SK-N-SH treated with all-trans-retinoic acid at 6 μM for 48 hours (cell line): ENCODE data around the gene RAB21.
"Not testable (repeated sequence)": the region's sequence is repeated elsewhere in the genome, so short reads cannot be mapped to it uniquely, and the experiment has no call there.

ENCODE experiments used
- ATAC-seq: fragments of 200-7000 bp; cut with Tn5 transposase; 3 replicates; pipeline ENCODE4 v1.9.1; 2020; ENCODE audit warnings: mild to moderate bottlenecking, moderate library complexity
- ARNTL ChIP-seq: fragments of 450-650 bp; formaldehyde crosslinking; IDR thresholded peaks from 2 replicates; pipeline ENCODE4 v1.5.0; 2020; ENCODE audit warnings: low read depth, mild to moderate bottlenecking, moderate library complexity, borderline replicate concordance
- CREB5 ChIP-seq: fragments of 250-450 bp; sonication (Bioruptor Pico); IDR thresholded peaks from 2 replicates; pipeline ENCODE4 v1.5.1; 2020; ENCODE audit warnings: low read depth, mild to moderate bottlenecking, moderate library complexity
- CSDC2 ChIP-seq: fragments of 250-450 bp; sonication (Bioruptor Pico); IDR thresholded peaks from 2 replicates; pipeline ENCODE4 v1.5.0; 2020; ENCODE audit warnings: mild to moderate bottlenecking, moderate library complexity
- CSRNP3 ChIP-seq: fragments of 250-450 bp; sonication (Bioruptor Pico); IDR thresholded peaks from 2 replicates; pipeline ENCODE4 v1.5.1; 2021; ENCODE audit warnings: mild to moderate bottlenecking, moderate library complexity
- ESRRG ChIP-seq: fragments of 250-450 bp; sonication (Bioruptor Pico); IDR thresholded peaks from 2 replicates; pipeline ENCODE4 v1.6.1; 2021; ENCODE audit warnings: mild to moderate bottlenecking
- GLIS3 ChIP-seq: fragments of 250-450 bp; sonication (Bioruptor Pico); IDR thresholded peaks from 2 replicates; pipeline ENCODE4 v1.5.0; 2020; ENCODE audit warnings: mild to moderate bottlenecking, moderate library complexity
- OSR1 ChIP-seq: fragments of 250-450 bp; sonication (Bioruptor Pico); IDR thresholded peaks from 2 replicates; pipeline ENCODE4 v1.8.0; 2022; ENCODE audit warnings: moderate library complexity, mild to moderate bottlenecking, inconsistent platforms
- PATZ1 ChIP-seq: fragments of 250-450 bp; sonication (Bioruptor Pico); IDR thresholded peaks from 2 replicates; pipeline ENCODE4 v1.8.0; 2020; ENCODE audit warnings: mild to moderate bottlenecking, moderate library complexity, borderline replicate concordance
- POU6F1 ChIP-seq: fragments of 250-450 bp; sonication (Bioruptor Pico); IDR thresholded peaks from 2 replicates; pipeline ENCODE4 v1.8.0; 2021; ENCODE audit warnings: low read depth, mild to moderate bottlenecking, moderate library complexity, borderline replicate concordance
- RARB ChIP-seq: fragments of 250-450 bp; sonication (Bioruptor Pico); IDR thresholded peaks from 2 replicates; pipeline ENCODE4 v1.8.0; 2021; ENCODE audit warnings: mild to moderate bottlenecking, moderate library complexity
- SNAI2 ChIP-seq: fragments of 250-450 bp; sonication (Bioruptor Pico); IDR thresholded peaks from 2 replicates; pipeline ENCODE4 v1.5.0; 2020; ENCODE audit warnings: mild to moderate bottlenecking, moderate library complexity
- TCF4 ChIP-seq: fragments of 250-450 bp; sonication (Bioruptor Pico); IDR thresholded peaks from 2 replicates; pipeline ENCODE4 v1.8.0; 2021; ENCODE audit warnings: mild to moderate bottlenecking, moderate library complexity, borderline replicate concordance
- TOX ChIP-seq: fragments of 250-450 bp; sonication (Bioruptor Pico); IDR thresholded peaks from 2 replicates; pipeline ENCODE4 v1.8.0; 2021; ENCODE audit warnings: mild to moderate bottlenecking, moderate library complexity, borderline replicate concordance
- TSHZ2 ChIP-seq: fragments of 250-450 bp; sonication (Bioruptor Pico); IDR thresholded peaks from 2 replicates; pipeline ENCODE4 v1.5.0; 2020; ENCODE audit warnings: mild to moderate bottlenecking, moderate library complexity
- ZC3H10 ChIP-seq: fragments of 250-450 bp; sonication (Bioruptor Pico); IDR thresholded peaks from 2 replicates; pipeline ENCODE4 v1.5.1; 2021; ENCODE audit warnings: mild to moderate bottlenecking, moderate library complexity
- ZFP3 ChIP-seq: fragments of 250-450 bp; sonication (Bioruptor Pico); IDR thresholded peaks from 2 replicates; pipeline ENCODE4 v1.5.0; 2020; ENCODE audit warnings: mild to moderate bottlenecking, moderate library complexity
- ZNF565 ChIP-seq: fragments of 450-650 bp; formaldehyde crosslinking; conservative IDR thresholded peaks from 2 replicates; pipeline ENCODE4 v1.5.0; 2020; ENCODE audit warnings: low read depth, mild to moderate bottlenecking, moderate library complexity
- ZNF70 ChIP-seq: fragments of 450-650 bp; formaldehyde crosslinking; IDR thresholded peaks from 2 replicates; pipeline ENCODE4 v1.5.0; 2020; ENCODE audit warnings: mild to moderate bottlenecking, moderate library complexity
- ZNF8 ChIP-seq: fragments of 450-650 bp; formaldehyde crosslinking; IDR thresholded peaks from 2 replicates; pipeline ENCODE4 v1.5.0; 2020; ENCODE audit warnings: mild to moderate bottlenecking, moderate library complexity

RAB21 gene

GRCh38 chr12:71810921-71811320, 56.3 kb downstream of the RAB21 start (continued):
- no peak for TF ChIP-seq CREB5 (CRISPR knock-in tag)
- TF ChIP-seq ZC3H10: no peak
- no peak for TF ChIP-seq ZNF8 (CRISPR knock-in tag)
- TF ChIP-seq RARB (CRISPR knock-in tag): no peak
- no peak for TF ChIP-seq SNAI2 (CRISPR knock-in tag)
- TF ChIP-seq ARNTL (CRISPR knock-in tag): no peak
- TF ChIP-seq ZFP3 (CRISPR knock-in tag): no peak
- TF ChIP-seq CSDC2 (CRISPR knock-in tag): no peak
- TF ChIP-seq PATZ1: no peak

- ATAC-seq: not testable (repeated sequence)
These were observed 60.6 kb downstream of the RAB21 start for GRCh38 chr12:71815242-71815641.

GRCh38 chr12:71822088-71822487, 67.4 kb downstream of the RAB21 start:
- not testable (repeated sequence) for ATAC-seq

- ATAC-seq: no peak
- TF ChIP-seq ZC3H10 (no peak), PATZ1 (no peak), GLIS3 (CRISPR knock-in tag) (no peak), ZNF8 (CRISPR knock-in tag) (no peak), OSR1 (CRISPR knock-in tag) (no peak), SNAI2 (CRISPR knock-in tag) (no peak), POU6F1 (CRISPR knock-in tag) (no peak), TCF4 (CRISPR knock-in tag) (no peak), ARNTL (CRISPR knock-in tag) (no peak), ZNF70 (CRISPR knock-in tag) (no peak), CSRNP3 (CRISPR knock-in tag) (no peak), ZNF565 (CRISPR knock-in tag) (no peak), TSHZ2 (CRISPR knock-in tag) (no peak), ZFP3 (CRISPR knock-in tag) (no peak), CREB5 (CRISPR knock-in tag) (no peak), CSDC2 (CRISPR knock-in tag) (no peak), ESRRG (CRISPR knock-in tag) (no peak), TOX (CRISPR knock-in tag) (no peak)
These were observed 74.2 kb downstream of the RAB21 start for GRCh38 chr12:71828813-71829212.
